Keratinocyte (primary cell): Measurements from ENCODE around the gene DBP.

Experiments used
- EZH2 ChIP-seq: IDR thresholded peaks from one replicate; pipeline ENCODE4 v1.6.1; 2012; ENCODE audit warnings: inconsistent platforms, mild to moderate bottlenecking, low read length, moderate library complexity
- TF ChIP-seq, protein P1 (sequence below), 3 experiments: IDR thresholded peaks in 1 of 3; conservative IDR thresholded peaks in 1 of 3; optimal IDR thresholded peaks in 1 of 3; 2 replicates in 2 of 3; 3 replicates in 1 of 3; pipeline versions ENCODE3 to v1.5.1; 2011; ENCODE audit warnings: low read length in 3 of 3, mild to moderate bottlenecking in 3 of 3, moderate library complexity in 2 of 3, control low read depth in 1 of 3, inconsistent platforms in 1 of 3; ENCODE audit not compliant: insufficient read depth in 2 of 3; ENCODE audit errors: extremely low read depth in 1 of 3

DNA sequence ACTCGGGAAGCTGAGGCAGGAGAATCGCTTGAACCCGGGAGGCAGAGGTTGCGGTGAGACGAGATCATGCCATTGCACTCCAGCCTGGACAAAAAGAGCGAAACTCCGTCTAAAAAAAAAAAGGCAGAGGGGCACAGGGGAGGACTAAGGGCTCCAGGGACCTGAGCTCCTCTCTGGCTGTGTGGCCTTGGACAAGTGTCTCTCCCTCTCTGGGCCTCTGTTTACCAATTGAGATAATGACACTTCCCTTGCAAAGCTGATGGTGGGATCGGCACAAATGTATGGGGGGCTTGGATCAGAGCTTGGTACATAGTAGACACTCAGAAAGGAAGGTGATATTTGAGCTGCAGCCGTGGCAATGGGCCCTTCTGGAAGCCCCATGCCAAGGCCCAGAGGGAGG is 42.0 kb downstream of the DBP start:
- TF ChIP-seq, protein P1, sequence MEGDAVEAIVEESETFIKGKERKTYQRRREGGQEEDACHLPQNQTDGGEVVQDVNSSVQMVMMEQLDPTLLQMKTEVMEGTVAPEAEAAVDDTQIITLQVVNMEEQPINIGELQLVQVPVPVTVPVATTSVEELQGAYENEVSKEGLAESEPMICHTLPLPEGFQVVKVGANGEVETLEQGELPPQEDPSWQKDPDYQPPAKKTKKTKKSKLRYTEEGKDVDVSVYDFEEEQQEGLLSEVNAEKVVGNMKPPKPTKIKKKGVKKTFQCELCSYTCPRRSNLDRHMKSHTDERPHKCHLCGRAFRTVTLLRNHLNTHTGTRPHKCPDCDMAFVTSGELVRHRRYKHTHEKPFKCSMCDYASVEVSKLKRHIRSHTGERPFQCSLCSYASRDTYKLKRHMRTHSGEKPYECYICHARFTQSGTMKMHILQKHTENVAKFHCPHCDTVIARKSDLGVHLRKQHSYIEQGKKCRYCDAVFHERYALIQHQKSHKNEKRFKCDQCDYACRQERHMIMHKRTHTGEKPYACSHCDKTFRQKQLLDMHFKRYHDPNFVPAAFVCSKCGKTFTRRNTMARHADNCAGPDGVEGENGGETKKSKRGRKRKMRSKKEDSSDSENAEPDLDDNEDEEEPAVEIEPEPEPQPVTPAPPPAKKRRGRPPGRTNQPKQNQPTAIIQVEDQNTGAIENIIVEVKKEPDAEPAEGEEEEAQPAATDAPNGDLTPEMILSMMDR (optimal IDR thresholded peaks at IDR 0.05 in 1 of 3, IDR thresholded peaks at IDR 0.05 in 1 of 3, conservative IDR thresholded peaks at IDR 0.05 in 1 of 3; ENCODE audit: extremely low read depth in 1 of 3, insufficient read depth in 2 of 3, low read length in 3 of 3) = no peak
- TF ChIP-seq EZH2 = no peak
